Measurements from ENCODE around the gene UBXN11. TPM values are rescaled to one million over a fixed set of nuclear protein-coding genes. Genes with fewer than 3 reads are reported as not detected.
A peak's percentile ranks its signal among the peaks of the same experiment; 100 is the strongest.

UBXN11 gene
- total and polyA plus RNA-seq, 11 donors, result 3.7 to 17.2 (median 8.0) TPM

- H3K27me3 ChIP-seq, result no peaks in the 10 kb centered on the region
- no peak overlapping the region for H3K4me3 ChIP-seq
- WGBS, 4 donors, result 96 to 99% (median 97%) methylated on average over 9 of the region's 9 CpGs
- intact Hi-C loops (cut with DNase I), result no loop called here
- H3K36me3 ChIP-seq, result peaks cover 0 to 89% (median 64%) of the 10 kb centered on the region in 9 donors
- TF ChIP-seq CTCF (IDR thresholded peaks at IDR 0.05), result no peak
- TF ChIP-seq POLR2A (IDR thresholded peaks at IDR 0.05), result no peak
- ATAC-seq, result no peak
- H3K27ac ChIP-seq, result no peak overlapping the region
- H3K4me1 ChIP-seq, result peaks cover 0 to 7% (median 0%) of the 10 kb centered on the region in 12 donors
- peaks cover 0 to 5% (median 0%) of the 10 kb centered on the region in 12 donors for H3K9me3 ChIP-seq
- DNase-seq, result no peak
Measured at GRCh38 chr1:26268290-26269197, 37.9 kb downstream of the UBXN11 start.

GRCh38 chr1:26265405-26265804 is 41.0 kb downstream of the UBXN11 start:
- ATAC-seq, result no peak
- H3K36me3 ChIP-seq, result peaks cover 0 to 96% (median 69%) of the 10 kb centered on the region in 9 donors
- no peak overlapping the region for H3K4me3 ChIP-seq
- peaks cover 0 to 5% (median 0%) of the 10 kb centered on the region in 12 donors for H3K9me3 ChIP-seq
- 92 to 100% (median 100%) methylated on average over 1 of the region's 1 CpG for WGBS, 4 donors
- no peak for DNase-seq
- intact Hi-C loops (cut with DNase I), result no loop called here
- no peaks in the 10 kb centered on the region for H3K27me3 ChIP-seq
- peaks cover 0 to 15% (median 0%) of the 10 kb centered on the region in 12 donors for H3K4me1 ChIP-seq
- no peak for TF ChIP-seq CTCF (IDR thresholded peaks at IDR 0.05)
- TF ChIP-seq POLR2A (IDR thresholded peaks at IDR 0.05), result no peak
- no peak overlapping the region for H3K27ac ChIP-seq

- ATAC-seq (no peak), DNase-seq (no peak)
- intact Hi-C loops (cut with DNase I), result no loop called here
- Histone ChIP-seq H3K9me3 (no peaks in the 10 kb centered on the region), H3K27ac (no peak overlapping the region), H3K27me3 (no peaks in the 10 kb centered on the region), H3K4me1 (peaks cover 0 to 28% (median 2%) of the 10 kb centered on the region in 12 donors), H3K36me3 (peaks cover 0 to 96% (median 71%) of the 10 kb centered on the region in 9 donors), H3K4me3 (no peak overlapping the region)
- WGBS, 4 donors, result 75 to 91% (median 89%) methylated on average over 5 of the region's 5 CpGs
- TF ChIP-seq CTCF (IDR thresholded peaks at IDR 0.05) (no peak), POLR2A (IDR thresholded peaks at IDR 0.05) (no peak)
Measured at GRCh38 chr1:26263212-26263611, 43.2 kb downstream of the UBXN11 start.

- peak in 1 of 4 donors; percentile 45 for ATAC-seq
- peaks cover 0 to 89% (median 71%) of the 10 kb centered on the region in 9 donors for H3K36me3 ChIP-seq
- H3K4me1 ChIP-seq, result peaks cover 0 to 34% (median 8%) of the 10 kb centered on the region in 12 donors
- no peaks in the 10 kb centered on the region for H3K27me3 ChIP-seq
- TF ChIP-seq POLR2A (IDR thresholded peaks at IDR 0.05), result no peak
- TF ChIP-seq CTCF (IDR thresholded peaks at IDR 0.05), result no peak
- DNase-seq, result no peak
- intact Hi-C loops (cut with DNase I), result no loop called here
- H3K9me3 ChIP-seq, result no peaks in the 10 kb centered on the region
- H3K4me3 ChIP-seq, result no peak overlapping the region
- 75 to 85% (median 83%) methylated on average over 5 of the region's 5 CpGs for WGBS, 4 donors
- peak overlapping the region in 4 of 12 donors; percentile 13 to 80 (median 45) for H3K27ac ChIP-seq
Measured at GRCh38 chr1:26259578-26259977, 46.9 kb downstream of the UBXN11 start.

All from heart left ventricle (tissue), 16 donors.